Mesenteric fat pad (tissue), 1 donor: ENCODE results near the gene OR2T35. TPM values are rescaled to one million over a fixed set of nuclear protein-coding genes. Genes with fewer than 3 reads are reported as not detected.

ENCODE experiments used
- DNase-seq: peaks from one replicate; pipeline ENCODE4 v3.0.0-alpha.2; 2020; ENCODE audit warnings: low spot score
- total RNA-seq: library from RNA; stranded (reverse); fragmentation: NEBNext Ultra II Directional; extraction: Animal tissue kit (Norgen Biotek cat#: 25700); gene quantifications from one replicate; pipeline ENCODE4 v1.2.1, GENCODE V29; 2021
- donor health status: DM: yes; HTN: yes; CAD: no.

The OR2T35 gene
- total RNA-seq, 1 donor from 2014 or later = not detected

GRCh38 chr1:248627971-248628844 lies 16.9 kb downstream of the OR2T35 start:
- DNase-seq = no peak

- DNase-seq = no peak
Measured at GRCh38 chr1:248625971-248626370, 19.1 kb downstream of the OR2T35 start.

- DNase-seq = no peak
Measured at GRCh38 chr1:248625166-248625565, 19.9 kb downstream of the OR2T35 start.

DNA sequence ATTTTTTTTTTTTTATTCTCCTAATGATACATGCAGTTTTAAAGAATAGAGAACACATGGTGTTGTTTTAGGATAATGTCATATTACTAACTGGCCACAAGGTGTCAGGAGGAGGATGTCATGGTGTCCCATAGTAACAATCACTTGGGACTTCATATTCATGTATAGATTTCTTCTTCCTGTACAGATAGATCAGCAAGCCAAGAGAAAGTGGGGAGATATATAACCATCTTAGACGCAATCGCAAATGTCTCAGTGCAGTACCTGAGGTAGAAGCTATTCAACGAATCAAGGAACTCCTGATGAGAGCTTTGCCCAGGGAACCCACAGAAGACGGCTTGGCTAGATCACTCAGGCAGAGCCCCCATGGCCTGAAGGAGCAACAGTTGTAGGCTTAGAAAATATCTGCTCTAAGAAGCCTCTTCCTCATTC lies 22.5 kb downstream of the OR2T35 start:
- DNase-seq = no peak

DNA sequence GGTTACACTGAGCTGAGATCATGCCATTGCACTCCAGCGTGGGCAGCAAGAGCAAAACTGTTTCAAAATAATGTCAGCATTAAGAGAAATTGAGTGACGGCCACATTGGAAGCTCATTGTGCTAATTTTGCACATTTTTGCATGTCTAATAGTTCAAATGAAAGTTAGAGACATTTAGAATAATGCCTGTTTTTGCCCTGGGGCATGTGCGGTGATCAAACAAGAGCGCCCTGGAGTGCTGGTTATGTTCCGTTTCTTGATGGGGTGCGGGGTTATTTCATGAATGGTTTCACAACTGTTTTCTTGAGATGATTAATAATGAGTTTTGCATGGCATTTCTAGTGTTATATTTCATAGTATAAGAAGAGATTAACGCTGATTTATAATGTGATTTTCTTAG lies 23.3 kb downstream of the OR2T35 start:
- no peak for DNase-seq

- no peak for DNase-seq
Measured at GRCh38 chr1:248618878-248619277, 26.2 kb downstream of the OR2T35 start.

- no peak for DNase-seq
Measured at GRCh38 chr1:248618119-248618518, 27.0 kb downstream of the OR2T35 start.

DNA sequence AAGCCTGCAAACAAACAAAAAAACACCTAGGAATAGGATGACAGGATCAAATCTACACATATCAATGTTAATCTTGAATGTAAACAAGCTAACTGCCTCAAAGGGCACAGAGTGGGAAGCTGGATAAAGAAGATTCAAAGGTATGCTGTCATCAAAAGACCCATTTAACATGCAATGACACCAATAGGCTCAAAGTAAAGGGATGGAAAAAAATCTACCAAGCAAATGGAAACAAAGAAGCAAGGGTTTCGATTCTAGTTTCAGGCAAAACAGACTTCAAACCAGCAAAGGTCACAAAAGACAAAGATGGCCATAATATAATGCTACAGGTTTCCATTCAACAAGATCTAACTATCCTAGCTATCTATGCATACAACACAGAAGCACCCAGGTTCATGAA lies 31.3 kb downstream of the OR2T35 start:
- no peak for DNase-seq

DNA sequence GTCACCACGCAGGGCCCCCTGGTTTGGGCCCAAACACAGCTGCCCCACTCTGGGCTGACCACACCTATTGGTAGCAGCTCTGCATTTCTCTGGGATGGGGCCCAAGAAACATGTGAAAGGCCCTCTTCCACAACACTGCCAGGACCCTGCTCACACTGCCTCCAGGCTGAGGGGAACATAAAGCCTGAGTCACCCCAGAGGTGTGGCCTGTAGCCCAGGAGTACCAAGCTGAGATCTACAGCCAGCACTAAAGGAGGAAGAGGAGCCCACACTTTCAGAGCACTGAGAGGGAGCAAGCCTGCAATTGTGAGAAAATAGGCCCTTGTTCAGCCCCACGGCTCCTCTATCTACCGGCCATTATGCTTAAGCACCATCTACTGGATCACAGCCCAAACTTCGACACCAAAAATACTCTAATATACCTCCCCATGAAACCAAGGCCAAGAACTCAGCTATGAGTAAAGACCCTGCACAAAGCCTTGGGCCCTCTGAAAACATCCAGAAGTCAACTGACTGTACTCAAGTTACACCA lies 33.1 kb downstream of the OR2T35 start:
- DNase-seq = no peak

- DNase-seq = no peak
Measured at GRCh38 chr1:248610301-248610700, 34.8 kb downstream of the OR2T35 start.

- no peak for DNase-seq
Measured at GRCh38 chr1:248599396-248599795, 45.7 kb downstream of the OR2T35 start.

- no peak for DNase-seq
Measured at GRCh38 chr1:248597589-248597988, 47.5 kb downstream of the OR2T35 start, which contains the start of gene OR2T10. Gene OR2T10 (minus strand): TSS chr1:248597700. CDS start chr1:248593768, 3,932 bp downstream.

GRCh38 chr1:248596615-248597014 lies 48.5 kb downstream of the OR2T35 start:
- no peak for DNase-seq

GRCh38 chr1:248593226-248593625 lies 51.9 kb downstream of the OR2T35 start:
- DNase-seq = no peak

- no peak for DNase-seq
Measured at GRCh38 chr1:248592655-248593054, 52.4 kb downstream of the OR2T35 start.

DNA sequence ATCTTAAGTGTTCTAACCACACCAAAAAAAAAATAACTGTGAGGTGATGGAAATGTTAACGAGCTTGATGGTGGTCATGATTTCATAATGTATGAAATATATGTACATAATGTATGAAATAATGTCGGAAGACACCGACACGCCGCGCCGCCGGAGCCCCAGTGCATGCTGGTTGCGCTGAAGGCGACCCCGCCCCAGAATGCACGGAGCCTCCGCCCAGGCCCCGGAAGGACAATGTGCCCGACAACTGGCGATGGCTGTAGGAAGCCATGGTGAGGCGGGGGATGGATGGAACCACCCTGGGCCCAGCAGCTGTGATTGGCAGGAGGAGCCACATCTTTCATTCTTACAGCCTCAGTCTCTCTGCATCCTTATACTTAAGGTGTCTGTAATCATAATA lies 55.0 kb downstream of the OR2T35 start:
- DNase-seq = no peak

- no peak for DNase-seq
Measured at GRCh38 chr1:248589334-248589733, 55.7 kb downstream of the OR2T35 start.

Other genes with a start within 250 kb of the OR2T35 start
- gene OR2T1, start 242.2 kb downstream of the OR2T35 start, total RNA-seq = not detected
- not detected for gene OR2T2, start 199.6 kb downstream of the OR2T35 start, total RNA-seq
- not detected for gene OR2T3, start 171.9 kb downstream of the OR2T35 start, total RNA-seq
- gene OR2T5, start 156.7 kb downstream of the OR2T35 start, total RNA-seq = not detected
- not detected for gene OR2G6, start 137.2 kb downstream of the OR2T35 start, total RNA-seq
- not detected for gene OR2T29, start 82.5 kb downstream of the OR2T35 start, total RNA-seq
- not detected for gene OR2T34, start 70.5 kb downstream of the OR2T35 start, total RNA-seq
- not detected for gene OR2T10, start 47.6 kb downstream of the OR2T35 start, total RNA-seq
- not detected for gene OR2T11, start 10.2 kb downstream of the OR2T35 start, total RNA-seq
- not detected for gene OR2T27, start 10.2 kb upstream of the OR2T35 start, total RNA-seq
- gene OR14I1, start 57.5 kb upstream of the OR2T35 start, total RNA-seq = not detected
- not detected for gene LYPD8, start 110.5 kb upstream of the OR2T35 start, total RNA-seq
- gene SH3BP5L, start 180.6 kb upstream of the OR2T35 start, total RNA-seq = 15.9 TPM
- gene ZNF672, start 192.9 kb upstream of the OR2T35 start, total RNA-seq = 18.6 TPM
- 18.4 TPM for gene ZNF692, start 213.8 kb upstream of the OR2T35 start, total RNA-seq